ENCODE data around the gene C10orf67.
"Not testable (repeated sequence)": the region's sequence is repeated elsewhere in the genome, so short reads cannot be mapped to it uniquely, and the experiment has no call there.

GRCh38 chr10:23274179-23274578 lies 70.4 kb downstream of the C10orf67 start:
- TF ChIP-seq CTCF (IDR thresholded peaks at IDR 0.05; ENCODE audit: control extremely low read depth in 1 of 3, insufficient read depth in 1 of 3, low read depth in 1 of 3, low read length in 3 of 3); EZH2 (IDR thresholded peaks at IDR 0.05; ENCODE audit: low read depth, low read length, severe bottlenecking); HDAC6 (IDR thresholded peaks at IDR 0.05; ENCODE audit: low read depth, low read length); CBX5 (IDR thresholded peaks at IDR 0.05; ENCODE audit: low read depth, low read length); CREB1 (IDR thresholded peaks at IDR 0.05); USF2 (IDR thresholded peaks at IDR 0.05; ENCODE audit: low read length); CHD2 (IDR thresholded peaks at IDR 0.05; ENCODE audit: low read length): not testable (repeated sequence)
- TF ChIP-seq CEBPB (IDR thresholded peaks at IDR 0.05; ENCODE audit: low read depth, low read length), result 0 out of 2 replicates have a peak, but pooled peaks have one; percentile 6
- peak in 1 of 2 experiments; percentile 87; a peak in 1 of 3 replicates for TF ChIP-seq EP300 (IDR thresholded peaks at IDR 0.05; ENCODE audit: borderline replicate concordance in 1 of 2, low read depth in 2 of 2, low read length in 2 of 2)

Measured in H1 (cell line).